ENCODE data around the gene TGOLN2. TPM values are rescaled to one million over a fixed set of nuclear protein-coding genes. Genes with fewer than 3 reads are reported as not detected.

TGOLN2 gene
- total RNA-seq, 1 experiment from 2014 or later: 43.7 TPM

- Mint-ChIP-seq H3K27me3 (ENCODE audit: low read depth) (no peaks in the 10 kb centered on the region), H3K27ac (peak overlapping the region; percentile 69), H3K4me1 (peaks cover 69% of the 10 kb centered on the region), H3K4me3 (no peak overlapping the region), H3K9me3 (no peaks in the 10 kb centered on the region), H3K36me3 (0 out of 2 replicates have a peak, but pooled peaks cover 2% of the 10 kb centered on the region)
- CTCF ChIA-PET: interaction anchor here (0.9 to 3.0 kb wide), 5 partner anchors 10 to 144 kb away, joined by 3 to 11 read pairs (median 3); partner anchors contain the start of gene TCF7L1
- POLR2A ChIA-PET: no interaction called here
- DNase-seq (ENCODE audit: low spot score) (no peak), ATAC-seq (no peak)
- TF ChIP-seq ZMAT4 (CRISPR knock-in tag; IDR thresholded peaks at IDR 0.05): no peak
- TF ChIP-seq NFYB (CRISPR knock-in tag; conservative IDR thresholded peaks at IDR 0.05; ENCODE audit: low read depth): no peak
Measured at GRCh38 chr2:85276571-85277118, 51.1 kb downstream of the TGOLN2 start.

DNA sequence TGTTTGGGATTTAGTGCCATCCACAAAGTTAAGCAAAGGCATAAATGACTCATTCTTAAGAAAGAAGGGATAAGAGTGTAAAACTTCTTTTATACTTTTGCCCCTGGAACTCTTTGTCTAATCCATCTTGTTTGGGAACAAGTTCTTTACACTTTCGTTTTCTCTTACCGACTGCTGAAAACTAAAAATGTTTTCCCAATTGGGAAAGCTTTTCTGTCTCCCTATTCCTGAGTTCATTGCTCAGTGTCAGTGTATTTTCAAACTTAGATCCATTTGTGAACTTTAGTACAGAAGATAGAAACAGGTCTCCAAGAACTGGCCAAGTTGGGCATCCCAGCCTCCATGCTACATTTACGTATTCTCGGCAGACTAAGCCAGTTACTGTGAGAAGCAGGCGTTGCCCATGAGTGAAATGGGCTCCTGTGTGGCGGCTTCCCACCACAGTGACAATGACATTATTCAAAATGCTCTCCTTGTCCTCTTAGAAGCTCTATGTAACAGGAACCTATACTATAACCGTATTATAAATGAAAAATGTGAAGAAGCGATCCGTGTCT, 51.7 kb downstream of the TGOLN2 start:
- no peak for TF ChIP-seq SMAD4 (CRISPR knock-in tag; IDR thresholded peaks at IDR 0.05)
- no peak for TF ChIP-seq CREB1 (CRISPR knock-in tag; IDR thresholded peaks at IDR 0.05)
- no peaks in the 10 kb centered on the region for H3K27me3 Mint-ChIP-seq (ENCODE audit: low read depth)
- DNase-seq (ENCODE audit: low spot score) (no peak), ATAC-seq (no peak)
- peaks cover 74% of the 10 kb centered on the region for H3K4me1 Mint-ChIP-seq
- ChIA-PET CTCF (interaction anchor here (0.6 to 3.7 kb wide), 4 partner anchors 9 to 185 kb away, joined by 3 to 20 read pairs (median 7); no protein-coding TSS in a partner anchor), POLR2A (no interaction called here)
- 0 out of 2 replicates have a peak, but pooled peaks cover 2% of the 10 kb centered on the region for H3K36me3 Mint-ChIP-seq
- no peaks in the 10 kb centered on the region for H3K9me3 Mint-ChIP-seq
- H3K4me3 Mint-ChIP-seq: no peak overlapping the region
- peak overlapping the region; percentile 69 for H3K27ac Mint-ChIP-seq

- DNase-seq (ENCODE audit: low spot score) (no peak), ATAC-seq (no peak; the same call in 1 of the 2 replicates)
- Mint-ChIP-seq H3K27me3 (ENCODE audit: low read depth) (no peaks in the 10 kb centered on the region), H3K4me1 (peaks cover 84% of the 10 kb centered on the region), H3K27ac (peak overlapping the region; percentile 64; the same call in 1 of the 2 replicates), H3K4me3 (no peak overlapping the region), H3K36me3 (peaks cover 9% of the 10 kb centered on the region), H3K9me3 (no peaks in the 10 kb centered on the region)
- TF ChIP-seq GABPB1 (CRISPR knock-in tag; IDR thresholded peaks at IDR 0.05) (peak; percentile 69), SP1 (CRISPR knock-in tag; conservative IDR thresholded peaks at IDR 0.05) (no peak)
- ChIA-PET CTCF (interaction anchor here (1.2 to 3.7 kb wide), 5 partner anchors 11 to 95 kb away, joined by 4 to 20 read pairs (median 5); no protein-coding TSS in a partner anchor), POLR2A (interaction anchor here (0.6 to 1.9 kb wide), 2 partner anchors 15 to 18 kb away, joined by 3 to 5 read pairs; no protein-coding TSS in a partner anchor)
Measured at GRCh38 chr2:85273738-85274731, 53.8 kb downstream of the TGOLN2 start.

- Mint-ChIP-seq H3K4me3 (no peak overlapping the region), H3K27me3 (ENCODE audit: low read depth) (no peaks in the 10 kb centered on the region), H3K36me3 (peaks cover 7% of the 10 kb centered on the region), H3K27ac (peak overlapping the region; percentile 25), H3K4me1 (peaks cover 76% of the 10 kb centered on the region), H3K9me3 (no peaks in the 10 kb centered on the region)
- no peak for ATAC-seq
- ChIA-PET POLR2A (interaction anchor here (1.9 kb wide), 1 partner anchor 16 kb away, joined by 5 read pairs; no protein-coding TSS in a partner anchor), CTCF (interaction anchor here (1.1 to 3.7 kb wide), 4 partner anchors 13 to 140 kb away, joined by 3 to 20 read pairs (median 8); no protein-coding TSS in a partner anchor)
- DNase-seq (ENCODE audit: low spot score): no peak
- TF ChIP-seq ZNF423 (CRISPR knock-in tag; IDR thresholded peaks at IDR 0.05) (no peak), FOXK1 (CRISPR knock-in tag; IDR thresholded peaks at IDR 0.05) (no peak), AFF4 (CRISPR knock-in tag; IDR thresholded peaks at IDR 0.05; ENCODE audit: borderline replicate concordance) (no peak), ZNF121 (CRISPR knock-in tag; IDR thresholded peaks at IDR 0.05) (peak; percentile 51; the same call in 1 of the 2 replicates)
Measured at GRCh38 chr2:85272357-85272756, 55.4 kb downstream of the TGOLN2 start.
